Fibroblast of lung (primary cell): ENCODE measurements around the gene DUS1L.

Source experiments
- EZH2 ChIP-seq: IDR thresholded peaks from 2 replicates; pipeline ENCODE4 v1.5.1; 2012; ENCODE audit warnings: low read length, control low read depth, mild to moderate bottlenecking; ENCODE audit errors: missing control alignments
- TF ChIP-seq, protein P1 (sequence below), 2 donors: IDR thresholded peaks in 1 of 2; conservative IDR thresholded peaks in 1 of 2; 1 replicate in 1 of 2; 2 replicates in 1 of 2; pipeline ENCODE4 v1.5.1; 2011 to 2012; ENCODE audit warnings: low read length in 2 of 2, control low read depth in 1 of 2, inconsistent platforms in 1 of 2, low read depth in 1 of 2, mild to moderate bottlenecking in 1 of 2

DNA sequence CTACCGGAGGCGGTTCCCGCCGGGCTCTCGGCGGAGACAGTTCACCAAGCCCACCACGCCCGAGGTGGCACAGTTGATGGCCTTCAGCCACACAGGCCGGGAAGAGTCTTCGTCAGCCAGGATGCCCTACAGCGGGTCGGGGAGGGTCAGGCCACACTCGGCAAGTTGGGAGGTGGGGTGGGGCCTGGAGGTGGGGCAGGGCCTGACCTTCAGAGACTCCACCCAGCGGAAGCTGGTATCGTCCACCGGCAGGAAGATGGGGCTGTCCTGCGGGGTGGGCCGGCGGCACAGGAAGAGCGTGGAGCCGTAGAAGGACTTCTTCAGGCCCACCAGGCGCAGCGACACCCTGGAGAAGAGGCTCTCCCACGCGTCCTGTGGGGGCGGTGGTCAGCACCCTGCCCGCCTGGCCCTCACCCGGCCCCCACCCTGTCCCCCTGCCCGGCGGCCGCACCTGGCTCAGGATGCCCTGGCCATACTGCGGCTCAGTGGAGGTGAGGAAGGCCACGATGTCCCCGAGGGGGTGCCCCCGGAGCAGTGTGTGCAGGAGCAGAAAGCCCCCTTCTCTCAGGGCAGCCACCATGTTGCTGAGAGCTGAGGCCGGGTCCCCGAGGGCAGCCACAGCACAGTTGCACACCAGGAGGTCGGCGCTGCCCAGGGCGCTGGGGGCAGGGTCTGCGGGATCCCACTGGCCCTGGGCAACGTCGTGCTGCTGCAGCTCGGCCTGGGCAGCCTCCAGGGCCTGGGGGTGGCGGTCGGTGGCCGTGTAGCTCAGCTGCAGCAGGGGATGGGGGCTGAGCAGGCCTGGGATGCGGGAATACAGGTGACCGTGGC, 19.6 kb upstream of the DUS1L start:
- TF ChIP-seq, protein P1, sequence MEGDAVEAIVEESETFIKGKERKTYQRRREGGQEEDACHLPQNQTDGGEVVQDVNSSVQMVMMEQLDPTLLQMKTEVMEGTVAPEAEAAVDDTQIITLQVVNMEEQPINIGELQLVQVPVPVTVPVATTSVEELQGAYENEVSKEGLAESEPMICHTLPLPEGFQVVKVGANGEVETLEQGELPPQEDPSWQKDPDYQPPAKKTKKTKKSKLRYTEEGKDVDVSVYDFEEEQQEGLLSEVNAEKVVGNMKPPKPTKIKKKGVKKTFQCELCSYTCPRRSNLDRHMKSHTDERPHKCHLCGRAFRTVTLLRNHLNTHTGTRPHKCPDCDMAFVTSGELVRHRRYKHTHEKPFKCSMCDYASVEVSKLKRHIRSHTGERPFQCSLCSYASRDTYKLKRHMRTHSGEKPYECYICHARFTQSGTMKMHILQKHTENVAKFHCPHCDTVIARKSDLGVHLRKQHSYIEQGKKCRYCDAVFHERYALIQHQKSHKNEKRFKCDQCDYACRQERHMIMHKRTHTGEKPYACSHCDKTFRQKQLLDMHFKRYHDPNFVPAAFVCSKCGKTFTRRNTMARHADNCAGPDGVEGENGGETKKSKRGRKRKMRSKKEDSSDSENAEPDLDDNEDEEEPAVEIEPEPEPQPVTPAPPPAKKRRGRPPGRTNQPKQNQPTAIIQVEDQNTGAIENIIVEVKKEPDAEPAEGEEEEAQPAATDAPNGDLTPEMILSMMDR (conservative IDR thresholded peaks at IDR 0.05 in 1 of 2, IDR thresholded peaks at IDR 0.05 in 1 of 2; ENCODE audit: low read depth in 1 of 2, low read length in 2 of 2) = no peak
- TF ChIP-seq EZH2 = no peak
